ENCODE results near the gene GGT6.

- TF ChIP-seq CTCF (IDR thresholded peaks at IDR 0.05; ENCODE audit: insufficient read depth, low read length) (no peak), REST (IDR thresholded peaks at IDR 0.05; ENCODE audit: insufficient replicate concordance, low read depth) (no peak), POLR2AphosphoS5 (IDR thresholded peaks at IDR 0.05; ENCODE audit: low read depth) (no peak), GABPA (IDR thresholded peaks at IDR 0.05; ENCODE audit: low read depth) (no peak)
These were observed 16.4 kb upstream of the GGT6 start for GRCh38 chr17:4576729-4577322.

Measured in HL-60 (cell line).